SHP77 (cell line): ENCODE results near the gene DNAJC2.
"Not testable (repeated sequence)": the region's sequence is repeated elsewhere in the genome, so short reads cannot be mapped to it uniquely, and the experiment has no call there.

Source experiments
- DNase-seq, 2 experiments: peaks; one replicate each; lab custom pipeline; 2025; lab: John Stamatoyannopoulos, UW

Gene DNAJC2

DNA sequence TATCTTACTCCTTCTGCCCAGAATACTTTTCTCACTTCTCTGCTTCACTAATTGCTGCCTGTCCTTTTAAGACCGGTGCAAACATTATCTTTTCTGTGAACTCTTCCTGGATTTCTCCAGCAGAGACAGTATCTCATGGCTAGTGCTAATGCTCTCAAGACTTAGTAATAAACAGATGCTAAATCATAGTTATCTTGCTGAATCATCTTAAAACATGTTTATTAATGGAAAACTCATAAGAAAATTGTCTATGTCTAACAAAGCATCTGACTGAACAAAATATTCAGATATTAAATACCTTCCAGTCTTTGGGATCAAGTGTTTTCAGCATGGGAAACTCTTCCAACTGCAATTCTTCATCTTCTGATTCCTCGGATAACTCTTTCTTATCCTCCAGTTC, 3.1 kb downstream of the DNAJC2 start:
- DNase-seq = no peak

DNA sequence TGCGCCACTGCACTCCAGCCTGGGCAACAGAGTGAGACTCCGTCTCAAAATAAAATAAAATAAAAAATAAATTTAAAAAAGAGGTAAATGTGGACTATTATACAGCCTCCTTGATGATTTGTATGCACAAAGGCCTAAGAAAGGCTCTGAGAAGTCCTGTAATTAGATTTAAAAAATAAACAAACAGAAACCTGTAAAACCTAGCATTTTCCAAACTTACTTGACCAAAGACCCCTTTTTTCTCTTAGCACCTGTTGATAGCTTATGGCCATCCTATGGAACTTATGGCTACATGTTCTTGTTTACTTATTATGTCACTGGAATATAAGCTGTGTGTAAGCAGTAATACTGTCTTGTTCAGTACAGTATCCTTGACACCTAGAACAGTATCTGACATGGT, 5.7 kb downstream of the DNAJC2 start:
- DNase-seq = no peak

DNA sequence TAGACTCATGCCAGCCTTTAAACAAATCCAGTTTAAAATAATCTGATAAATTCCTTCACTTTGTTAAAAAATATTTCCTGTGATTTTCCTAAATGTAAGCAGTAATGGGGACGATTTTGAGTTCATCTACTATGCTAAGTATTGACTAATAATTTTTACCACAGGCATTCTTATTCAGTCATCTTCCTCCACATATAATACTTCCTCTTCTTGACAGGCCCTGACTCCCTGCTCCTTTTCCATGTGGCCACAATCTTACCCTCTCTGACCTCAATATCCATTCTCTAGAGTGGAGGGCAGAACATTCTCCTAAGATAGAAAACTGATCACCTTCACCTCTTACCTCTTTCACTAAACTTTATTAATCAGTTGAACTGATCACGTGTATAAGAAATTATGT, 7.8 kb downstream of the DNAJC2 start:
- no peak for DNase-seq

DNA sequence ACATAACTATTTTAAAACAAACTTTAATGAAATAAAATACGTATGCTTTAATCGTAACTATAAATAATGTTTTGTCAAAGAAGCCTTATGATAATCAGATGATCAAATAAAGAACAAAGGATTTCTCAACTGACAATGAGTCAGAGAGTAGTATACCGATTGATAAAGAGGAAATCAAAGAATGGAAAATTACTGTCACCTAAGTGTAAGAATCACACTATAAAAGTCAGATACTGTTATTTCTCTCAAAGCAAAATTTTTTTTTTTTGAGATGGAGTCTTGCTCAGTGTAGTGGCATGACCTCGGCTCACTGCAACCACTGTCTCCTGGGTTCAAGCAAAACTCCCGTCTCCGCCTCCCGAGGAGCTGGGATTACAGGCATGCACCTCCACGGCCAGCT, 18.8 kb downstream of the DNAJC2 start:
- no peak for DNase-seq

DNA sequence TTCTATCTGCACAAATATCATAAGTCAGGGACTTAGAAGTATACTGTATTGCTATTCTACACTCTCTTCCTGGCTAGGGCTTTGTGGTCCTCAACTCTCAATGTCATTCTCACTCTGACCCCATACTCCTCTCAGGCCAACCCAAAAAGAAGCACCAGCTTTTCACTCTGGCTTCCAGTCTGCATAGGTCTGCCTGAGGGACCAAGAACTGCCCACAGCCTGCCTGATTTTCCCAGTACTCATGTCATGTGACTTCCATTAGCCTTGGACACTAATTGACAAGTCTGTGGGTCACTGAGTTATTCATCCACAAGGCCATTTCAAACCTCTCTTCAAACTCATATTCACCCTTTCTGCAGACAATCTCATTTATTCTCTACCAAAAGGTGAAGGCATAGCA, 27.6 kb downstream of the DNAJC2 start:
- no peak for DNase-seq

DNA sequence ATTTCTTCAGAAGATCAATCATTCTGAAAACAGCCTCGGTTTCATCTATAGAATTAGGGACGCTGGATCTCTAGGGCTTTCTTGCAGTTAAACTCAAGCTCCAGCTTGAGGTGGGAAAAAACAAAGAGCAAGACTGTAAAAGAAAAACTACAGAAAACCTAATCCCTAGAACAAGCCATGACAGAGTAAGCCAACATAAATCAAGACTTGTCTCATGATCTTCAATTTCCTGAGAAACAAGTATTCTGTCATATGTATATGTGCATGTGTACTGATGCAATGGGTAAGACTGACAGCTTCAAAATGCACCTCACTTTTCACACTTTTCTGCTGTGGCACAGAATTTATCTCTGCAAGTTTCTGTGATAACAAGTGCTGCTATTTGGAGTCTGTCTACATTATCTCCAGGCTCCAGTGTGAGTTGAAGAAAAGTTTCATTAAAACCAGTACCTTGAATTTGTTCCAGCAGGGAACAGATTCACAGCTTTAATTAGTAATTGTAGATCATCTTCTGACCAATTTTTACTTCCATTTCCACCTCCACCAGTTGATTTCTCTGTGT, 28.1 kb downstream of the DNAJC2 start:
- DNase-seq = no peak

DNA sequence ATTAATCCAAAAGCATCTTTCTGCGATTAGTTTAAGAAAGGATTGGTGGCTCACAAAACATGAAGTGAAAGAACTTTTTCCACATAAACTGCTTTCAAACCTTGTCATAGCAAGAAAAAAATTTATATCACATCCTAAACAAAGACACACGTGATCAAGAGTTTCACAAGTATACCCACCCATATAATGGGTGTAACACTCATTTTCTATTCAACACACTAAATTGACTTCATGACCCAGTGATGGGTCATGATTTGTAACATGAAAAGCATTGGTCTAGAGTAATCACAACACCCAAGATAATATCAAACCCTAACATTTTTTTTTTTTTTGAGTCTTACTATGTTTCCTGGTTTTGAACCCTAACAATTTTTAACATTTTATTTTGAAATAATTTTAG, 29.7 kb downstream of the DNAJC2 start:
- no peak for DNase-seq

DNA sequence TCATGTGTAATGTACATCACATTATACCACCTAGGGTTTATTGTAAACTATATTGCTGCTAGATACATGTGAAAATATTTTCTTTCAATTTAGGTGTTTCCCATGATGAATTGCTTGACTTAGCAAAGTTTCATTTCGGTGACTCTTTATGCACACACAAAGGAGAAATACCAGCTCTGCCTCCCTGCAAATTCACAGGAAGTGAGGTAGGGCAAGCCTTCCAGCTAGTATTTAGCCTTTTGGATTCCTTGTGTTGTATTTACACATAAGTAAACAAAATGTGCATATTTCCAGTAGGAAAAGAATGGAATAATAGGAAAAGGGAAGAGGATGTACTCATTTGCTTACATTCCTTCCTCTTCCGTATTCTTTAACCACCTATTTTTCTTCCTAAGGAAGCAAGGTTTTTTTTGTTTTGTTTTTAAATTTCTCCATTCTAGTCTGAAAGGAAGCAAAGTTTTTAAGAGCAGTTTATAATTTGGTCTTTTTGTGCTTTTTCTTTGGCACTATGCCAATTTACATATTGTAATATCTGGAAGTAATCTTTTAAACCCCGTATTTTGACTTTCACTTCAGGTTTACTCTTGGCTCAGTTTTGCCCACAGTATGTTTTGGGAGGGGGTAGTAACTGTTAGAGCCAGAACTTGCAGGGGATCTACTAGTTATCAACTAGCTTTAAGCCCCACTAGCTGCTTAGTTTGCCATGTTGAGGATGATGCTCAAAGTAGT, 36.9 kb downstream of the DNAJC2 start:
- no peak for DNase-seq

DNA sequence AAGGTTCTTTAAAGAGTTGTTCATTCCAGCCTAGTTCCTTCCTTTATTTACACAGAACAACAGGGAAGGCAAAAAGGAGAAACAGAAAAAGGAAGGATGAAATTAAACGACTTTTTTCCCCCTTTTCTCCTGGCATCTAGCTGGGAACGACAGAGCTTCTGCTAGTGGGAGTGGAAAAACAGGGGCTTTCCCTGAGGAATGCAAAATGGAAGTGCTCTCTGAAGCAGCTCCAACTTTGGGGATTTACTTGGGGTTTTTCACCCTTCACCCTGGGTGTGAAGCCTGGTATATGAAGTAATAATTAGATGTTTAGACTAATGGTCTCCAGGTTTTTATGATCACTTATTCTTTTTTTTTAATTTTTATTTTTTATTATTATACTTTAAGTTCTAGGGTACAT, 43.1 kb downstream of the DNAJC2 start:
- no peak for DNase-seq

DNA sequence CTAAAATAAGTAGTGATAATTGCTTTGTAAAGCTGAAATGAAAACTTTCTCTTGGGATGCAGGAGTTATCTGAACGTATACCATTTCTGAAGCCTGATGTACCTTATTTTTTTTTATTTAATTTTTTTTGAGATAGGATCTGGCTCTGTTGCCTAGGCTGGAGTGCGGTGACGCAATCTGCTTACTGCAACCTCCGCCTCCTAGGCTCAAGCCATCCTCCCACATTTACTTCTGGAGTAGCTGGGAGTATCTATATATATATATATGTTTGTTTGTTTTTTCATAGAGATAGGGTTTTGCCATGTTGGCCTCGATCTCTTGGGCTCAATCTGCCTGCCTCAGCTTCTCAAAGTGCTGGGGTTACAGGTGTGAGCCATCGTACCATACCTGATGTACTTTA, 44.9 kb downstream of the DNAJC2 start:
- no peak for DNase-seq

DNA sequence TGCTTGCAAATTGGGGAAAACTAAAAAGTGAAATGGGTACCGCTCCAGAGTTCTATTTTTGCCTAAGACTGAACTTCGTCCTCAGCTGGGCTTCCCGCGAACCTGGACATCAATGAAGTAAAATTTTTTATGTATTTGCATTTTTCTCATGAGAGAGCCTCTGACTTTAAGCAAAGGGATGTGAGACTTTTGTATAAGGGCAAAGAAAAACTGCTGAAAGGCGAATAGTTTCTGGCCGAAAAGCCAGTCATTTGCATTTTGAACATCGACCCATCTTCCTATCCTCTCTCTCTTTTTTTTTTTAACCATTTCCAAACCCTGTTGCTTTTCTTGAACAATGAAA, 46.8 kb downstream of the DNAJC2 start:
- no peak for DNase-seq

DNA sequence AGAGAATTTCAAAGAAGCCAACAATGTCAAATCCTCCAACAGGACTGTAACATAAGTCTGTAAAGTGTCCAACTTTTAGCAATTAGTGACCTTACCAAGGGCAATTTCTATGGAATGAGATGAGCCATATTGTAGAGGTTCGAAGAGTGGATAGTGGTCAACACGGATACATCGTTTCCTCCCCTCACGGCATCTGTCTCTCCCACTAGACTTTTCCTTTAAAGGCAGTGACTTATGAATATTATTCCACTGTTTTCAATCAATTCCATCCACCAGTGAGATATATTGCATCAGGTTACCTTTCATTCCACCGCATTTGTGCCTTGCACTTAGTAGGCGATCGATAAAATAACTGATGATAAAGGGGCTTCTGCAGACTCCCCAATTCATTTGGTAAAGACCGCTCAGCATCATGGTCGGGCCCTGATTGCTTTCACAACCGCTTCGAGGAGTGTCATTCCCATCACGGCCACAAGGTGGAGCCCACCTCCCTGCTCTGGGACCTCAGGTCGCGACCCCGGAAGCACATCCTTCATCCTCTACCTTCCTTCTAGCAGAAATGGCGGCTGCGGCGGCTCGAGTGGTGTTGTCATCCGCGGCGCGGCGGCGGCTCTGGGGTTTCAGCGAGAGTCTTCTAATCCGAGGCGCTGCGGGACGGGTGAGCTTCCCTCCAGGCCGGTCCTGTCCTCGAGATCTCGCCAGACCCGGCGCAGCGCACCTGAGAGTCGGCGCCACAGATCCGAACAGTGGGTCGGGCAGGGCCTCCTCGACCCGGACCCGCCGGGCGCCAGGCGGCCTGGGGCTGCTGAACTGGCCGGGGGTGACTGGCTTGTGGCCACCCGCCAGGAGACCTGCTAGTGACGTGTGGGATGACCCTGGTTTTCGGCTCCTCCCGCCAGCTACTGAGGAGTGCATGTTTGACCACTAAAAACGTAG, 47.4 kb downstream of the DNAJC2 start, which contains the start of gene PMPCB:
Gene PMPCB, plus strand, starts transcription at position 535 of the 936 bp plus-strand sequence. Its CDS starts 25 bp downstream, at position 560.
- DNase-seq = peak; percentile 77 to 87

DNA sequence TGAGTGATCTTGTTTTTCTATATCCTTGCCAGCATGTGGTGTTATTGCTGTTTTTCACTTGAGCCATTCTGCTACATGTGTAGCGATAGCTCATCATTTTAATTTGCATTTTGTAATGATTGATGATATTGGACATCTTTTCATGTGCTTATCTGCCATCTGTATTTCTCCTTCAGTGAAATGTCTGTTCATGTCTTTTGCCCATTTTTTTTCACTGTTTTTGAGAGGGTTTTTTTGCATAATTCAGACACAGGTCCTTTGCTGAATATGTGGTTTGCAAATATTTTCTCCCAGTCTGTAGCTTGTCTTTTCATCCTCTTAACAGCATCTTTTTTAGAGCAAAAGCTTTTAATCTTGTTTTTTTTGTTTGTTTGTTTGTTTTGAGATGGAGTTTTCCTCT, 51.0 kb downstream of the DNAJC2 start:
- DNase-seq = no peak

DNA sequence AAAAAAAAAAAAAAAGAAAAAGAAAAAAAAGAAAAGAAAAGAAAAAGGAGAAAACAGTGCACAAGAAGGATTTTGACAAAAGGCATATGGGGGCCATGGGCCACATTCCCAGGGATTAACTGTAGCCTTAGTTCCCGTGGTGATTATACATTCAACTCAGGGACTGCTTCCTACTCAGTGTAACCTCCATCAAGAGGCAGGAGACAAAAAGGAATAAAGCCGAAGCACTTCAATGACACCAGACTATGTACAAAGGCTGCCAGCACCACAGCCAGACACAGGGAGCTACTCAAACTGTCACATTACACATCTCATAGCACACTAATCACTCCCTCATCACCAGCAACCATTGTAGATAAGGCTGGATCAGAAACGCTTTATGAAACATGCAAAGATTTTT, 52.4 kb downstream of the DNAJC2 start:
- no peak for DNase-seq

DNA sequence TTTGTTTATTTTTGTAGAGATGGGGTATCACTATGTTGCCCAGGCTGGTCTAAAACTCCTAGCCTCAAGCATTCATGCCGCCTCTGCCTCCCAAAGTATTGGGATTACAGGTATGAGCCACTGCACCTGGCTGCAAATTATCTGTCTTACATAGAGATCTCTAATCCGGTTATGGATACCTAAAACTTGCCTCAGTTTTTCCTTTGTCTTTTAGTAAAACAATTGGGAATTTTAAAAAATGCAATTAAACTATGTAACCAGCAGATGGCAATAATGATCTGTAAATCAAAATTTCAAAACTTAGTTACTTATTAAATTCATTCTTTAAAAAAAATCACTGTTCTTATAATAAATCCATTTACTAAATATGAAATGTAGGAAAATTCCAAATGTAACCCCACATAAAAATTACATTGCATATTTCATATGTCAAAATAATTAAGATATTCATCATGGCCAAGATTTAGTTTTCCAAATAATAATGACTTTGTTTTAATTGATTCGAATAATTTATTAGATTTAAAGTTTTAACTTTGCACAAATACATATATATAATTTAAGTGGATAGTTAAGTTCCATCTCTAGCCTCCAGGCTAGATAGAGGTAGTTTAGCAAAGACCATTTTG, 61.7 kb downstream of the DNAJC2 start:
- not testable (repeated sequence) for DNase-seq

DNA sequence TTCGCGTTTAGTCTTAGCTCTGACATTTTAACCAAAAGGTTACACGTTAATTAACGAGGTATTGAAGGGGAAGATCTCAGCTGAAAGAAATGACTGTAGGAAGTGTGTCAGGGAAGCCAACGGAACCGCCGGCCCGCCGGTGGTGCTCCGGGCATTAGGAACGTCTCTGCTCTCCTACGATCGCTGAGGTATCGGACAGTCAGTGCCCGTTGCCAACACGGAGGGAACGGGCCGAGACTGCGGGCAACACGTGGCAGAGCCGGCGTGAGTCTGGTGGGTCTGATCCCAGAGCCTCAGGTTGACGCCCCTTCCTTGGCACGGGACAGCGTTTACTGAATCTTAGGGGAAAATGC, 63.8 kb downstream of the DNAJC2 start:
- not testable (repeated sequence) for DNase-seq

DNA sequence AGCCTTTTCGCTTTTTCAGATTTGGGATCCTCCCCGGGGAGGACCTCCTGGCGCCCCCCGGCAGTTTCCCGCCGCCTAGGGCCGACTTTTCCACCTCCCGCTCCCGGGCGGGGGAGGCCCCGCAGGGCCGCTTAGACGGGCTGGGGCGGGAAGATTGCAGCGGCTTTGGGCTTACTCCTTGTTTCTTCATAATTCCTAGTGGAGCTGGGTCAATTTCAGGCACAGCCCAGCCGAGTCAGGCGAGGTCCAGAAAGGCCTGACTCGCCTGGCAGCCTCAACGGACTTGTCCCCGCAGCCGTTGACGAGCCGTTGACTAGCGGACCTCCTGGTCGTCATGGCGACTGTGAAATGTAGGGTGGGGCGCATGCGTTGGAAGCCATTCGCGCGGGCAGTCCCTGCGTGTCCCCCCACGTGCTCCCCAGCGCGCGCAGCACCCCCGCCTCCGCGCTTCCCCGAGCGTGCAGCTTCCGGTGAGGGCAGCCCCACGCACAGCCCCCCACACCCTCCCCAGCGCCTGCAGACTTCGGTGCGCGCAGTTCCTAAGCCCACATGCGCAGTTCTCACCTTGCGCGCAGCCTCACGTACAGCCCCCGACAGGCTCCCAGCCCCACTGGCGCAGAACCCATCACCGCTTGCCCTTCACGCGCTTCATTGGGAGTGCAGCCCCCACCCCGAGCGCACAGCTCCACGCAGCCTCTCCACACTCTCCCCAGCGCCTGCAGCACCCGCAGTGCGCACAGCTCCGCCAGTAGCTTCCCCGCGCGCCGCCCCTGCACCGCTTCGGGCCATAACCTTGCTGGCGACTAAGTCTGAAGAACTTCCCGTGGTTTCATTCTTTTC, 64.4 kb downstream of the DNAJC2 start:
- DNase-seq = not testable (repeated sequence)

DNA sequence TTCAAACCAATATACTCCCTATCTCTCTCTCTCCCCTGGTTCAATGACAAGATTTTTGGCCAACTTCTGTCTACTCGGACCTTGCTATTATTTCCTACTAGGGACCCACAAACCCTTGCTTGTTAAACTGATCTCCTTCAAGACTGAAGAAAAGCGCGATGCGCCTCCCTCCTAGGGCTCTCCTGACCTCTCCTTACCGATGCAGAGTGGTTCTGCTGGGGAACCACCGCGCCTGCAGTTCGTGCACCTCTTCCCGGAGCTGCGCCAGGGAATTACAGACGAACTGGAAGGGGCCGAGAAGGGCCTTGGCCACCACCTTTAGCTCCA, 65.0 kb downstream of the DNAJC2 start:
- DNase-seq = not testable (repeated sequence)

DNA sequence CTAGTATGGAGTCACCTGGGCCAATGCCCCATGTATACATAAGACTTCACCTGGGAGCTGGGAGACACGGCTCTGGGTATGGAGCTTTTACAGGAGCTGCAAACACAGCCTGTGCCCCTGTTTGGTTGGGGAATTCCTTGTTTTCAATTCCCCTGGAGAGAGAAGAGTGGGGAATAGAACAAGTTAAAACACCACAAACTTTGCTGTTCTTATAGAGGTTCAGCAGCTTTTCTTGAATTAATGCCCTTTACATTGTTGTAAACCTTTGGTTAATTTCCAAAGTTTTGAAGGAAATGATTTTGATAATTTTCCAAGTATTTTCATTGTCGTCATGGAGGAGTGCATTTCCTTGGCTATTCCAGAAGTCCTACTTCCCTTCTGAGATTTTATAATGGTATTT, 66.4 kb downstream of the DNAJC2 start:
- DNase-seq = not testable (repeated sequence)

DNA sequence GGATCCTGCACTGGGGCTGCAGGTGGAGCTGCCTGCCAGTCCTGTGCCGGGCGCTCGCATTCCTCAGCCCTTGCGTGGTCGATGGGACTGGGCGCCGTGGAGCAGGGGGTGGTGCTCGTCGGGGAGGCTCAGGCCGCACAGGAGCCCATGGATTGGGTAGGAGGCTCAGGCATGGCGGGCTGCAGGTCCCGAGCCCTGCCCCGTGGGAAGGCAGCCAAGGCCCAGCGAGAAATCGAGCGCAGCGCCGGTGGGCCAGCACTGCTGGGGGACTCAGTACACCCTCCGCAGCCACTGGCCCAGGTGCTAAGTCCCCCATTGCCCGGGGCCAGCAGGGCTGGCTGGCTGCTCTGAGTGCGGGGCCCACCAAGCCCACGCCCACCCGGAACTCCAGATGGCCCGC, 69.7 kb downstream of the DNAJC2 start:
- not testable (repeated sequence) for DNase-seq

DNA sequence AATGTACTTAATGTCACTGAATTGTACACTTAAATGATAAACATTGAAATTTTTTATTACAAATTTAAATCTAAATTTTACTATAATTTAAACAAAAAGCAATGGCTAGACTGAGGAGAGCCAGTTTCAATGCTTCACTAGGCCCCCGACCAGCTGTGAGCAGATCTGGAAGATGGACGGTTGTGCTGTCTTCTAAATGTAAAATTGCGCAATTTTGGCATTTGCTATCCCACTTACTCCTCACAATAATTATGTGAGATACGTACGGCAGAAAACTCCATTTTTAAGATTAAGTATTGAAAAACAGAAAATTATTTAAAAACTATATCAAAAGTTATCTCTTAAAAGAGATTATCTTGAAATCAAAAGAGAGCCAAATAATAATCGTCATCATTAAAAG, 71.2 kb downstream of the DNAJC2 start:
- not testable (repeated sequence) for DNase-seq

DNA sequence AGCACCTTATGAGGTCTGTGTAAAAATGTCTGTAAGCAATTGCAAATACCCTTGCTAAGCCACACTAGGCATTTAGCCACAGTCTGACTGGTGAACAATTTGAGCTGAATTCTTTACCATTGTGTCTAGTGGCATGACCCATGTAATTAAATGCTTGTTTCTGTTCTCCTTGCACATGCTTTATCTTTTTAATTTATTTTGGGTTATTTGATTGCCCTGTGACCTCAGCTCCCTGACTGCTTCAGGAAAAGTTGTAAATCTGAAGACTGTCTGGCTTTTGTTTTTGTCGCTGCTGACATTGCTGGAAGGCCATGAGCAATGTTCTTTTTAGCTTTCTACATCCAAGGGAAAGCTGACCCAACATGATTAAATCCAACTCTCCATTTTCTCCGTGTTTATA, 78.3 kb downstream of the DNAJC2 start:
- not testable (repeated sequence) for DNase-seq
